ENCODE results near the gene CDK5R2.

Gene CDK5R2

DNA sequence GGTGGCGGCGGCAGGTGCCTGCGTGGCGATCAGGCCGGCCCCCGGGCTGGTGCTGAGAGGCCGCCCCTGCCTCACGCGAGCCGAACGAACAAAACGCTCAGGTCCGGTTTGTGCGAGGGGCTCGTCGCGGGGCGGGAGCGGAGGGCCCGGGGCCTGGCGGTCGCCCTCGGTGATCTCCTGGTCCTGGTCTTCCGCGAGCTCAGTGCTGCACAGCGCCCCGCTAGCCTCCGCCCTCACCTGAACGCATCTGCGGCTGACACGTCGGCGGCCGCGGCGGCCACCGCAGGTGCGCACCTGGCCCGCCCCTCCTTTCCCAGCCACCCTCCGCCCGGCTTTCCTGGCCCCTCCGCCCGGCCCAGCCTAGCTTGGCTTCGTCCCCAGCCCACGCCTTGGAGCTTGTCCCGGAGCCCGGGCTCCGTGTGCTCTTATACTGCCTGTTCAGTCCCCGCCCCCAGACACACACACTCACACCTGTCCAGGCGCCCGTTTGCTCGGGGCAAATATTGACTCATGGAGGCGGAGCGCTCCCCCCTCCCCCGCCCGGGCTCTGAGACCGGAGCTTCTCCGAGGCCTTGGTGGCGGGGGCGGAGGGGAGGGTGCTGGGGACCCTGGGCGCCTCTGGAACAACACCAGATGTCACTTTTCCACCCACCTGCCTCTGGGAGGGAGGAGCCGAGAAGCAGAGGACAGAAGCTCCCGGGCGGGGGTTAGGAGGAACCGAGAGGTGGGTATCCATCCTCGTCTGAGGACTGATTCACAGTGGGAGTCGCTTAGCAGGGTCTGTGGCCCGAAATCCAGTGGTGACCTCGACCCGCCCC, 42.3 kb downstream of the CDK5R2 start:
- DNase-seq (ENCODE audit: low read depth, low spot score): no peak

DNA sequence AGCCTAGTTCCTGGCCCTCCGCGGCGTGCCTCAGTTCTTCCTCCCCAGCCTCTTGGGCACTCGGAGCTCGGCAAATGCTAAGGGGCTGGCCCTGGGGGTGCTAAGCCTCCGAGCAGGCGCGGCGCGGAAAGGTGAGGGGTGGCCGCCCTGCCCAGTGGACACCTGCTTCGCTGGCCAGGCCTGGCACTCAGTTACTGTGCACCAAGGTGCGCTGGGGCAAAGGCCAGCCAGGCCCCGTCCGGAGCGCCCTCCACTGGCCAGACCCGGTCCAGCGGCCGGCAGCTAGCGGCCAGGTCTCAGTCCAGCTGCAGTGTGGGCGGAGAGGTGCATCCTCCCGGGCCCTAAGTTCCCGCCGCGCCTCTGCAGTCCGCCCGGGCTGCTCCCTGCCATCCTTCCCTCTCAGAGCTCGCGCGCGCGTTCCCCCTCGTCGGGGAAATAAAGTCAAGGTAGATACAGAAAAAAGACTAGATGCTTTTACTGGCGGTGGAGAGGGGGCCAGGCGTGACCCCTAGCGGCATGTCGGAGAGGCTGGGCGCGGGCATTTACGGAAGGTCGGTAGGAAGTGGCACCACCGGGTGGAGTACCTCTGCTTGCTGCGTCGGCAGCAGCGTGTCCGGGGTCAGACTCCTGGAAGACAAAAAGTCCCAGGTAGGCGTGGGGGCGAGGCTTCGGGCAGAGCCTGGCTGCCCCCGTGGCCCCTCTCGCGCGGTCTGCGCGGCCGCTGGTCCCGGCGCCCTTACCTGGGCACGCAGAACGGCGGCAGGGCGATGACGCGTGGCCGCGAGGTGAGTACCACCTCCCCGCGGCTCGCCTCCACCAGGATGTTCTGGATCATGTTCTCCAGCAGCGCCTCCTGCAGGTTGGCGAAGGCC, 43.2 kb downstream of the CDK5R2 start:
- peak; percentile 49 for DNase-seq (ENCODE audit: low read depth, low spot score)

DNA sequence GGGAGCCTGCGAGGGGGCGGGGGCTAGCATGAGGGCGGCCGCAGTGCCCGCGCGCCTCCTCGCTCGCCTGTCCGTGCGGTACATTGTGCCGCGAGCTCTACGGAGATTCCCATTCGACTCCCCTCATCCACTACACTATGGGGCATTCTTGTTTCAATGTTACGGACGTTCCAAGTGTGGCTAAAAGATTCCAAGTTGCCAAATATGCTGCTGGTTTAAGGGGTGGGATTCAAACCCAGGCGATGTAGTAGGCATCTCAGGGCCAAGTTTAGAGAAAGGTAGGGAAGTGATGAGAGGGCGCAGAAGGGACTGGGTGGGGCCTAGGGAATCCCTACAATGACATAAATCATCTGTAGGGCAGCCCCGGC, 43.8 kb downstream of the CDK5R2 start:
- no peak for DNase-seq (ENCODE audit: low read depth, low spot score)

DNA sequence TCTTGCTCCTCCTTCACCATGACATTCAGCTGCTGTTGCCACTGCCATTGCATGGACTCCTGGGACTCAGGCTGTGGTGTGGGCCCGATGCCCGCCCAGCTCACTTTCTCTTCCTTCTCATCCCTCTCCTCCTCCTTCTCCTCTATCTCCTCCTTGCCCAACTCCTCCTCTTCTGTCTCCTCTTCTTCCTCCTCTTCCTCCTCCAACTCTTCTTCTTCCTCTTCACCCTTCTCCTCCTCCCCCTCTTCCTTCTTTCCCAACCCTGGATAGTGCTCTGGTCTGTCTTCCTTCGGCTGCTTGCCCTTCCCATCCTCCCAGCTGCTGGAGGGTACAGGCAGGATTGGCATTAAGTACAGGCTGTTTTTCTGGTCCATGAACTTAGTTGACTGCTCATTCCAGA, 44.5 kb downstream of the CDK5R2 start:
- no peak for DNase-seq (ENCODE audit: low read depth, low spot score)

DNA sequence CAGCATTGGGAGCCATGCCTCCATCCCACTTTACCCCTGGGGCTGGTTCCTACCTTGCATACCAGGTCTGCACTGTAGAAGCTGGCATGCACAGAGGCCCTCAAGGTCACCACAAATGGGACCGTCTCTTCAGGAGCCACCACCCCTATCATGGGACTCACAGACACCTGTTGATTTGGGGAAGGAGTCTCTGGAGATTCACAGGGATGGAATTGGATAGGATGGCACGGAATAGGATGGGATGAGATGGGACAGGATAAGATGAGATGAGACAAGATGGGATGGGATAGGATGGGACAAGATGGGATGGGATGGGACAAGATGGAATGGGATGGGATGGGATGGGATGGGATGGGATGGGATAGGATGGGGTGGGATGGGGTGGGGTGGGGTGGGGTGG, 49.8 kb downstream of the CDK5R2 start:
- DNase-seq (ENCODE audit: low read depth, low spot score): no peak

DNA sequence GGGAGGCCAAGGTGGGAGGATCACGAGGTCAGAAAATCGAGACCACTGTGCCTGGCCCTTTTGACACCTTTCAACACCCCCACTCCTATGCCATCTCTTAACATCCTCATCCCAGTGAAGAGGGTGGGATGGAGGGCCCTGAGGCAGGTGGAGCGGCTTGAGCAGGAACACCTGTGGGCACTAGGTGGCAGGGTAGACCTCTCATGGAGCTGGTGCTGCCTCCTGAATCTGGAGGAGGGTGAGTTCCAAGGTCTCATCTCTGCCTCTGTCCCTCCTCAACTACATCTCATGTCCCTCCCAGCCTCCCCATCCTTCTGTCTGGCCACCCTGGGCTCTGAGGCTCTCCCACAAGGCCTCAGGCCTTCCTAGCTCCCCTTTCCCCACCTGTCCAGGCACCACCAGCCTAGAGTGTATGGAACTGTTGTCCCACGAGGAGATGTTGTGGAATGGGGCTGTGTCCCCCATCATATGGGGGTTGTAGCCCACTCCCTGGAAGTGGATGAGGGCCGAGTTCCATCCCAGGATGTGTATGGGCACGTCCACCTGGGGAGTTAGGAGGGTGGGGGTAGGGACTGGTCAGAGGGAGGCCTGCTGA, 50.8 kb downstream of the CDK5R2 start:
- no peak for DNase-seq (ENCODE audit: low read depth, low spot score)

DNA sequence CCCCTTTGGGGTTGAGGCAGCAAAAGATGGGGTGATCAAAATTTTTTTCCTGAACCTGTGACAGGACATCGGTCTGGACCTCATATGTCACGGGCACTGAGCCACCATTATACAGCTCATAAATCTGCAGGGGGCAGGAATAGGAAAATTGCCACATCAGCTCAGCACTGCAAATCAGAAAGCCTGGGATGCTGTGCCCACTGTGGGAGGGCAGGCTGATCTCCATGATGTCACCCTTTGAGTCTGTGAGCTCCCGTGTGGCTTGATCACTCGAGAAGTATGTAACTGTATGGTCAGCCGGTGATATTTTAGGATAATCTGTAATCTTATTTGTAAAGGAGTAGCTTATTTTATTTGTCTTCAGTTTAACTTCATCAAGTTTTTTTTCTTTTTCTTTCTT, 51.4 kb downstream of the CDK5R2 start:
- DNase-seq (ENCODE audit: low read depth, low spot score): no peak
